Keratinocyte (primary cell): ENCODE measurements around the gene CHTOP. TPM values are rescaled to one million over a fixed set of nuclear protein-coding genes. Genes with fewer than 3 reads are reported as not detected.

ENCODE experiments used
- DNase-seq: peaks from one replicate; pipeline ENCODE4 v3.0.0-alpha.2; 2011; ENCODE audit warnings: low read depth, missing footprints, low spot score
- FAIRE-seq: peaks from 2 replicates; lab custom pipeline; 2011; peaks lifted over from hg19 to GRCh38; lab: Jason Lieb, UNC
- H2AFZ ChIP-seq: 2 replicates; pipeline ENCODE4 v1.6.0; 2012; ENCODE audit warnings: low read length, control low read depth, inconsistent platforms; ENCODE audit not compliant: control insufficient read depth
- H3K27ac ChIP-seq: 2 replicates; pipeline ENCODE4 v1.5.1; 2011; ENCODE audit warnings: low read length; ENCODE audit not compliant: control insufficient read depth, insufficient read depth
- H3K27me3 ChIP-seq: 3 replicates; pipeline ENCODE4 v1.6.0; 2011; ENCODE audit warnings: low read length; ENCODE audit not compliant: control insufficient read depth, insufficient read depth; ENCODE audit errors: extremely low read depth
- H3K36me3 ChIP-seq, 2 experiments: 2 replicates in 1 of 2; 3 replicates in 1 of 2; pipeline ENCODE4 v1.5.1; 2011; ENCODE audit warnings: low read length in 2 of 2, mild to moderate bottlenecking in 1 of 2; ENCODE audit not compliant: control insufficient read depth in 2 of 2, insufficient read depth in 2 of 2; ENCODE audit errors: extremely low read depth in 1 of 2
- H3K4me1 ChIP-seq: 3 replicates; pipeline ENCODE4 v1.5.1; 2011; ENCODE audit warnings: low read length; ENCODE audit not compliant: control insufficient read depth, insufficient read depth; ENCODE audit errors: extremely low read depth
- H3K4me2 ChIP-seq: 3 replicates; pipeline ENCODE4 v1.6.0; 2011; ENCODE audit warnings: low read depth, low read length; ENCODE audit not compliant: control insufficient read depth, insufficient read depth; ENCODE audit errors: extremely low read depth
- H3K4me3 ChIP-seq, 3 experiments: fragments of 200-600 bp in 1 of 3; sonication (generic) in 1 of 3; 2 replicates in 2 of 3; 3 replicates in 1 of 3; pipeline ENCODE4 v1.5.1; 2011 to 2016; ENCODE audit warnings: low read length in 3 of 3, mild to moderate bottlenecking in 3 of 3, control low read depth in 2 of 3, inconsistent platforms in 1 of 3, low read depth in 1 of 3, mixed read lengths in 1 of 3, mixed run types in 1 of 3, moderate library complexity in 1 of 3; ENCODE audit not compliant: control insufficient read depth in 2 of 3, insufficient read depth in 2 of 3; ENCODE audit errors: extremely low read depth in 1 of 3
- H3K79me2 ChIP-seq: 2 replicates; pipeline ENCODE4 v1.6.0; 2012; ENCODE audit warnings: low read length; ENCODE audit not compliant: control insufficient read depth, insufficient read depth
- H3K9ac ChIP-seq: 3 replicates; pipeline ENCODE4 v1.6.0; 2011; ENCODE audit warnings: low read length; ENCODE audit not compliant: control insufficient read depth, insufficient read depth; ENCODE audit errors: extremely low read depth
- H3K9me1 ChIP-seq: 3 replicates; pipeline ENCODE4 v1.6.0; 2011; ENCODE audit warnings: low read length; ENCODE audit not compliant: control insufficient read depth, insufficient read depth; ENCODE audit errors: extremely low read depth
- H3K9me3 ChIP-seq: 2 replicates; pipeline ENCODE4 v1.5.1; 2012; ENCODE audit warnings: low read depth, low read length; ENCODE audit not compliant: control insufficient read depth
- H4K20me1 ChIP-seq: 3 replicates; pipeline ENCODE4 v1.6.0; 2011; ENCODE audit warnings: low read length; ENCODE audit not compliant: control insufficient read depth, insufficient read depth; ENCODE audit errors: extremely low read depth
- CTCF ChIP-seq, 3 experiments: IDR thresholded peaks in 1 of 3; conservative IDR thresholded peaks in 1 of 3; optimal IDR thresholded peaks in 1 of 3; 2 replicates in 2 of 3; 3 replicates in 1 of 3; pipeline versions ENCODE3 to v1.5.1; 2011; ENCODE audit warnings: low read length in 3 of 3, mild to moderate bottlenecking in 3 of 3, moderate library complexity in 2 of 3, control low read depth in 1 of 3, inconsistent platforms in 1 of 3; ENCODE audit not compliant: insufficient read depth in 2 of 3; ENCODE audit errors: extremely low read depth in 1 of 3
- EZH2 ChIP-seq: IDR thresholded peaks from one replicate; pipeline ENCODE4 v1.6.1; 2012; ENCODE audit warnings: inconsistent platforms, mild to moderate bottlenecking, low read length, moderate library complexity
- dilution Hi-C: fragments of 300-500 bp; cut with MboI; formaldehyde crosslinking; loops from one replicate; pipeline ENCODE4 v1.7.0; 2020; ENCODE audit warnings: low sequenced_read_pairs; ENCODE audit not compliant: extremely low pct_ligation_motif_present
- polyA plus RNA-seq, 5 experiments: library from polyadenylated mRNA; depleted of rRNA in 3 of 5; stranded (reverse) in 3 of 5; stranded (forward) in 1 of 5; unstranded in 1 of 5; fragments of >200 nt; gene quantifications; 1 replicate in 1 of 5; 2 replicates in 3 of 5; 3 replicates in 1 of 5; pipeline versions ENCODE4 v1.2.1 to v1.2.3, GENCODE V29; 2011 to 2012; ENCODE audit warnings: missing spikeins in 2 of 5, low read depth in 1 of 5, low replicate concordance in 1 of 5

Gene CHTOP
- polyA plus RNA-seq, 1 donor (not counting 4 experiments of a cell fraction or from before 2014, with no cell fraction given), result 68.6 TPM

- DNase-seq (no peak), FAIRE-seq (no peak)
- peak within 1 kb of the TSS; percentile 56 for H2AFZ ChIP-seq
- peak within 1 kb of the TSS; percentile 74 for H3K4me2 ChIP-seq
- dilution Hi-C loops, result no loop called here
- TF ChIP-seq EZH2, result peak; percentile 89
- TF ChIP-seq CTCF (optimal IDR thresholded peaks at IDR 0.05 in 1 of 3, IDR thresholded peaks at IDR 0.05 in 1 of 3, conservative IDR thresholded peaks at IDR 0.05 in 1 of 3; ENCODE audit: extremely low read depth in 1 of 3, insufficient read depth in 2 of 3, low read length in 3 of 3), result no peak
- no peak within 1 kb of the TSS for H3K27ac ChIP-seq
- H3K9ac ChIP-seq, result no peak within 1 kb of the TSS
- peaks cover 9% of the 10 kb centered on the region for H3K4me1 ChIP-seq
- H3K79me2 ChIP-seq, result no peaks in the 10 kb centered on the region
- H3K9me1 ChIP-seq, result no peaks in the 10 kb centered on the region
- peaks cover 42% of the 10 kb centered on the region for H3K27me3 ChIP-seq
- no peaks in the 10 kb centered on the region for H3K9me3 ChIP-seq
- no peaks in the 10 kb centered on the region for H3K36me3 ChIP-seq
- no peaks in the 10 kb centered on the region for H4K20me1 ChIP-seq
- peak within 1 kb of the TSS; percentile 8 to 54 (median 48) for H3K4me3 ChIP-seq
Observed at GRCh38 chr1:153678519-153679336, 44.9 kb downstream of the CHTOP start, which contains the start of gene NPR1. Gene NPR1, plus strand, starts transcription at chr1:153678688. Its CDS starts 421 bp downstream, at chr1:153679109.

GRCh38 chr1:153679337-153680119 lies 45.7 kb downstream of the CHTOP start:
- no peaks in the 10 kb centered on the region for H4K20me1 ChIP-seq
- peak overlapping the region; percentile 56 for H2AFZ ChIP-seq
- H3K9ac ChIP-seq, result no peak overlapping the region
- dilution Hi-C loops, result loop anchor here (10.0 kb wide), 1 partner anchor 65 kb away; no protein-coding TSS in a partner anchor
- H3K9me1 ChIP-seq, result no peaks in the 10 kb centered on the region
- no peak for DNase-seq
- TF ChIP-seq CTCF (optimal IDR thresholded peaks at IDR 0.05 in 1 of 3, IDR thresholded peaks at IDR 0.05 in 1 of 3, conservative IDR thresholded peaks at IDR 0.05 in 1 of 3; ENCODE audit: extremely low read depth in 1 of 3, insufficient read depth in 2 of 3, low read length in 3 of 3) (peak in 1 of 3 experiments; percentile 9), EZH2 (no peak)
- H3K36me3 ChIP-seq, result no peaks in the 10 kb centered on the region
- H3K4me3 ChIP-seq, result peak overlapping the region in 2 of 3 experiments; percentile 48 to 54
- H3K27me3 ChIP-seq, result peaks cover 42% of the 10 kb centered on the region
- no peaks in the 10 kb centered on the region for H3K9me3 ChIP-seq
- FAIRE-seq, result no peak
- peak overlapping the region; percentile 74 for H3K4me2 ChIP-seq
- no peaks in the 10 kb centered on the region for H3K79me2 ChIP-seq
- peaks cover 11% of the 10 kb centered on the region for H3K4me1 ChIP-seq
- no peak overlapping the region for H3K27ac ChIP-seq
